CD4-positive, alpha-beta T cell treated with Interleukin-6 at 100 ng/mL for 8 hours (primary cell): ENCODE data around the gene IFI35.
"Not testable (repeated sequence)": the region's sequence is repeated elsewhere in the genome, so short reads cannot be mapped to it uniquely, and the experiment has no call there.

Experiments
- DNase-seq: peaks from one replicate; pipeline ENCODE4 v3.0.0-alpha.2; 2020; ENCODE audit warnings: mixed read lengths, low spot score

The IFI35 gene

GRCh38 chr17:43006639-43007551 is at the start of gene IFI35:
Gene IFI35 (plus strand): TSS chr17:43006784. CDS start chr17:43006948, 164 bp downstream.
- DNase-seq, result peak; percentile 87

- peak; percentile 90 for DNase-seq
Measured at GRCh38 chr17:42964161-42964932, 42.2 kb upstream of the IFI35 start, which contains the start of gene AARSD1. Gene AARSD1 (minus strand): TSS chr17:42964454. CDS start chr17:42964440, 14 bp downstream.

GRCh38 chr17:42967925-42968324 is 38.7 kb upstream of the IFI35 start:
- no peak for DNase-seq

GRCh38 chr17:42969001-42969581 is 37.5 kb upstream of the IFI35 start:
- DNase-seq, result no peak

GRCh38 chr17:42971589-42971988 is 35.0 kb upstream of the IFI35 start:
- no peak for DNase-seq

GRCh38 chr17:42973323-42973722 is 33.3 kb upstream of the IFI35 start:
- not testable (repeated sequence) for DNase-seq

GRCh38 chr17:42975265-42975664 is 31.3 kb upstream of the IFI35 start:
- no peak for DNase-seq

GRCh38 chr17:42975701-42976100 is 30.9 kb upstream of the IFI35 start:
- not testable (repeated sequence) for DNase-seq

GRCh38 chr17:42979511-42980273 is 26.9 kb upstream of the IFI35 start, which contains the start of gene PTGES3L:
Gene PTGES3L (minus strand): TSS chr17:42980080. CDS start chr17:42980053, 27 bp downstream.
- no peak for DNase-seq

- DNase-seq, result peak; percentile 89
Measured at GRCh38 chr17:42980274-42980765, 26.3 kb upstream of the IFI35 start, which contains the start of gene RUNDC1. Gene RUNDC1 (plus strand): TSS chr17:42980565. CDS start chr17:42980577, 12 bp downstream.

- peak; percentile 26 for DNase-seq
Measured at GRCh38 chr17:42980766-42981397, 25.7 kb upstream of the IFI35 start.

- no peak for DNase-seq
Measured at GRCh38 chr17:42982266-42982665, 24.3 kb upstream of the IFI35 start.

- no peak for DNase-seq
Measured at GRCh38 chr17:42985225-42985624, 21.4 kb upstream of the IFI35 start.

- no peak for DNase-seq
Measured at GRCh38 chr17:42989141-42989540, 17.4 kb upstream of the IFI35 start.

- no peak for DNase-seq
Measured at GRCh38 chr17:42989726-42990652, 16.6 kb upstream of the IFI35 start.

- no peak for DNase-seq
Measured at GRCh38 chr17:42991471-42991870, 15.1 kb upstream of the IFI35 start.

GRCh38 chr17:42992872-42993271 is 13.7 kb upstream of the IFI35 start:
- DNase-seq, result no peak

GRCh38 chr17:42993913-42994312 is 12.7 kb upstream of the IFI35 start:
- not testable (repeated sequence) for DNase-seq

GRCh38 chr17:42997390-42997983 is 9.1 kb upstream of the IFI35 start:
- DNase-seq, result no peak
